GM21723 (cell line): Measurements from ENCODE around the gene ST3GAL4.

Experiments used
- ATAC-seq: cut with Tn5 transposase; IDR thresholded peaks from one replicate; pipeline ENCODE4 v1.9.1; 2021; ENCODE audit warnings: mild to moderate bottlenecking, moderate library complexity; ENCODE audit not compliant: unreplicated experiment

The ST3GAL4 gene

DNA sequence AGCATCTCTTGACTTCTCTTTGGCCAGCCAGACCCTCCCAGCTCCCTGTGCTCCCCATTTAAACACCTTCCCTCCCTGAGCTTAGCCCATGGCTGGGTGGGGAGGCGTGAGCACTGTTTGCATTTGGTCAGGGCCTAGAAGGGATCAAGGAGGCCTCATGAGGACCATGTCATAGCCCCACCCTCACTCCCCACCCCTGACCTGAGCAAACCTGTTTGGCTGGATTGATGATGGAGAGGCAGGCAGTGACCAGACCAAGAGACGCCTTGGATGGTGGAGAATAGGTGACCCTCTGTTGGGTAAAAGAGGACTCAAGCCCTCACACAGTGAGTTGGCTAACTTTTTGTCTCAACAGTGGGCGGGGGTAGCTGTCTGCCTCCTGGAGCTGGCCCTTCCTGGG lies 49.9 kb downstream of the ST3GAL4 start:
- ATAC-seq = no peak

DNA sequence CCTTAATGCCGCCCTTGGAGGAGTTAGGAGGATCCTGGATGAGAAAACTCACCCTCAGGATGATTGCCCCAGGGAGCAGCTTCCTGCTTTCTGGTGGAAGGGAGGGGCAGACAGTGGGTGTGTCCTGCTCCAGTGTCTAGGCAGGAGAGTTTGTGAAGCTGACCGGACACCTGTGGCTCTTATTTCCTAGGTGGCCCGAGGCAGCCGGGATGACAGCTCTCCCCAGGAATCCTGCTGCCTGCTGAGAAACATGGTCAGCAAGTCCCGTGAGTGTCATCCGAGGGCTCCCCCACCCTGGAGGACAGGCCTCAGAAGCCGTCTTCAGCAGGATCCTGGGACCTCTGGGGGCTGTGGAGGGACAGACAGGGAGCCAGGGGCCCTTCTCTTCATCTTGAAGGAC lies 50.4 kb downstream of the ST3GAL4 start:
- ATAC-seq = no peak

DNA sequence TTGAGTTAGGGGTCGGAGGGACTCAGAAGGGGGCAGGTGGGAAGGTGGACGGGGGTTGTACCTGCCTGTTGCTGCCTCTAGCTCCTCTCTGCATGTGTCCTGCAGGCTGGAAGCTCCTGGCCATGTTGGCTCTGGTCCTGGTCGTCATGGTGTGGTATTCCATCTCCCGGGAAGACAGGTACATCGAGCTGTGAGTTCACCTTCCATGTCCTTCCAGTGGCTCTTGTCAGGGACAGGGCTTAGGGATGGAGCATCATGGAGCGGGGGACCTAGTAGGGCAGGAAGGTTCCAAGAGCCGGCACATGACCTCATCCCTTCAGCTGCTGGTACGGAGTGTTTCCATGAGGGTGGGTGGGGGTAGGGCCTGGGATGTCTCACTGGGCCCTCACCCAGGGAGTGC lies 50.9 kb downstream of the ST3GAL4 start:
- ATAC-seq = no peak

DNA sequence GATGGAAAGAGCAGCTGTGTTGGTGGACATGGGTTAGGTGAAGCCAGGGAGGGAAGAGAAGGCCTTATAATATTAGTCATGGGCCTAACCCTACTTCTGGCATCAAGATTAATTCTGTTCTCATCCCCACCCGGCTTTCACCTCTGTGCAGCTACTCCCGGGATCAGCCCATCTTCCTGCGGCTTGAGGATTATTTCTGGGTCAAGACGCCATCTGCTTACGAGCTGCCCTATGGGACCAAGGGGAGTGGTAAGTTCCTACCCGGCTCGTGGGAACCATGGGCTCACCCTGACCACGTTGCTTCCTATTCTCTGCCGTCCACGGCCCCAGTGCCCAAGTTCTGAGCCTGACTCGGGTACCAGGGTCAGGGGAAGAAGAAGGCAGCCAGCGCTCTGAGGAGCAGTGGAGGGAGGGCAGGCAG lies 51.6 kb downstream of the ST3GAL4 start:
- ATAC-seq = no peak

DNA sequence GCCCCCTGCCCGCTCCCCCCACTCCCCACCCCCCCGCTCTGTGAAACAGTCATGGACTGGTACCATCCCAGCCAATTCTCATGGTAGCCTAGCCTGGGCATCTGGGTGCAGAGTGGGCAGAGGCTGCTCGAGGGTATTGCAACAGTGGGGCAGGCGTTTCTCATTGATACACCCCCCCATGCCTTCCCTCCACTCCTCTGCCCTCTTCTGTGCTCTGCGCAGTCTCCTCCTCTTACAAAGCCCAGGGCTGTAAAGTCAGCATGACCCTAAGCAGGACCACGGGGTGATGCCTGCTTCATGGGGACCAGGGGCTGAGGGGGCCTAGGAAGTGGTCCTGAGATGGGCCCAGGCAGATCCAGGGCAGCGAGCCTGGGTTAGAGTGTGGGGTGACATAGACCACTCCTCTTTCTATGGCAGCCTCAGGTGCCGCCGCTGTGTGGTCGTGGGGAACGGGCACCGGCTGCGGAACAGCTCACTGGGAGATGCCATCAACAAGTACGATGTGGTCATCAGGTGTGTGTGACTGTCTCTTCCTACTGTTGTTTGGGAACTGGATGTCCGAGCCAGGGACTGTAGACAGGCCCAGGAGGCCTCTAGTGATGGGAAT lies 52.3 kb downstream of the ST3GAL4 start:
- ATAC-seq = no peak

DNA sequence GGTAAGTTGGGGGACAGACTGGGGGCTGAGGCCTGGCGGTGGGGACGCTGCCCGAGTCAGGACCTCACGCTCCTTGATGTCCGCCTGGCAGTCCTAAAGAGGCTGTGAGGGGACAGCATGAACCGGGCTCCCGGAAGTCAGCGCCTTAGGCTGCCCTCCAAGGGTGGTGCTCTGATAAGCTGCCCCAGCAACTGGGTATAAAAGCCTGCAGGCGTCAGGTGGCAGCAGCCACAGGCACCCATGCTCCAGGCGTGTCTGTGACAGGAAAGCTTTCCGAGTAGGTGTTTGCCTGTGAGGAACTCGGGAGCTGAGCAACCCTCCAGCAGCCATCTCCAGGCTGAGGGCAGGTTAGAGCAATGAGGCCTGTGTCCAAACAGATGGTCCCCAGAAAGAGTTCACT lies 53.0 kb downstream of the ST3GAL4 start:
- ATAC-seq = no peak

DNA sequence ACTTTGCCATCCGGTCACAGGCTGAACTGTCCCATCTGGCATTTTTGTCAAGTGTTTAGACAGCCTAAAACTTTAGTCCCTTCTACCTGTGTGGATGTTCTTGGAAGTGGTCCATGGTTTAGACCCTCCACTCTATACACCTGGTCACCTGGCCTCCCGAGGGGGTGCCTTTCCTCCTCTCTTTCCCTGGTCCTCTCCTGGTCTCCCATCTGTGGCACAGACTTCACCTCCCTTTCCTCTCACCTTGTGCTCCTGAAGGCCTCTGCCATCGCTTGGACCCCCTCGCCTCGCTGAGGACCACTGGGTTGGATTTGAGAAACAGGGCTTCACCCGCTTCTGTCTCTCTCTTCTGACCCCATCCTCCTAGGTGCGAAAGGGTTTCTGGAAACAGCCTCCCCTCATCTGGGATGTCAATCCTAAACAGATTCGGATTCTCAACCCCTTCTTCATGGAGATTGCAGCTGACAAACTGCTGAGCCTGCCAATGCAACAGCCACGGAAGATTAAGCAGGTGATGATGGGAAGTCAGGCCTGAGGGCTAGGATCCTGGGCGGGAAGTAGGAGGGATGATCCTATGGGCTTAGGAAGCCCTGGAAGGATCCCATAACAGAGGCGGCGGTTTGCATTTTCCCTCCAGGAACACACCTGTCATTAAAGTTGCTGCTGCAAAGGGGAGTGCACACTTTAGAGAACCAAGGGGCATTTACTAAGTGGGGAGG lies 53.6 kb downstream of the ST3GAL4 start:
- no peak for ATAC-seq

DNA sequence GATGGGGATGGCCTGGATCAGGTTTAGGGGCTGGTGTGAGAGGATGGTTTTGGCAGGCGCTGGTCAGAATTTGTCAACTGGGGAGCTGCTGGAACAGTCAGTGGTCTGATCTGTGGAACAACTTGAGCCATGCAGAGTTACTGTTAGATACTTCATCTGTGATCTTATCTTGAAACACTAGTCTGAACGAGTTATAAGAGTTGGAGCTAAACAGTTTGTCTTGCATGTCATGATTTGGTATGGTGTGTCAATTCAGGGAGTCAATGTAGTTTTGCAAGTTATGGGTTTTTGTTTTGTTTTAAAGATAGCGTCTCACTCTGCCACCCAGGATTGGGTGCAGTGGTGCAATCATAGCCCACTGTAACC lies 54.1 kb downstream of the ST3GAL4 start:
- no peak for ATAC-seq

DNA sequence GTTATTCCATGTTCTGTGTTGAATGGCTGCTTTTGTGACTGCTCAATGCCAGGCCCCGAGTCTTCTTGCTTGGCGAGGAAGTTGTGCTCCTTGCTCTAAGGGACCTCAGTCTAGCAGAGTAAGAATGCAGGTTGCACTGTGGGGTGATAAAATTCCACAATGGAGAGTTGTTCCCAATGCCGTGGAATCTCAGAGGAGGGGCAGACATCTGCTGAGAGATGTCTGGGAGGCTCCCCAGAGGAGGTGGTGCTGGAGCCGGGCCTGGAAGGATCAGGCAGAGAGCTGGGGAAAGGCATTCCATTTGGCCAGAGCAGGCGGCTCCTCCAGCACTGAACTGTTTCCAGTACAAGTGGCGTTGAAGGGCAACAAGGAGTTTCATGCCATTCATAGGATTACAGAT lies 55.2 kb downstream of the ST3GAL4 start:
- ATAC-seq = no peak

DNA sequence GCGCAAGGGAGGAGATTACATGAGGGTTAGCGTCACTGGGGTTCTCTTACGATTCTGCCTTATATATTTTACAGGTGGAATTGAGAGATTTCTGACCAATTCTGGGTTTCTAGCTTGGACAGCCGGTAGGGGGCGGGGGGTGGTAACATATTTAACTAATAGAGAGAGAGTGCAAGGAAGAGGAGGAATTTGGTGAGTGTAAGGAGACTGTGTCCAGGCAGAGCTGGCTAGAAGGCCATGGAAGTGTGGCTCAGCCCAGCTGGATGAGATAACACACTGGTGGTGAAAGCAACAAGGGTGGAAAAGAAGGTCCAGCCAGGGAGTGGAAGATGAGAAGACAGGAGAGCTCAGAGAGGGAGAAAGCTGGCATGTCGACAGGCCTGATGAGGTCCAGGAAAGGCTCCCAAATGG lies 56.5 kb downstream of the ST3GAL4 start:
- no peak for ATAC-seq

DNA sequence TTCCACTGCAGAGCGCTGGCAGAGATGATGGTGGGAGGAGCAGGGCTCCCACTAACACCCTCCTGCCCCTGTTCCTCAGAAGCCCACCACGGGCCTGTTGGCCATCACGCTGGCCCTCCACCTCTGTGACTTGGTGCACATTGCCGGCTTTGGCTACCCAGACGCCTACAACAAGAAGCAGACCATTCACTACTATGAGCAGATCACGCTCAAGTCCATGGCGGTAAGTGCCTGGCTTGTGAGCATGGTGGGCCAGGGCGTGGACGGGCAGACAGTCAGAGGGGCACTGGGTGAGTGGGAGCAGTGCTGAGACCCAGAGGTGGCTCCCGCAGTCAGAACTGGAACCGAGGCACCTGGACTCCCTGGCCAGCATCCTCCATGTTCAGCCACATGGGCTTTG lies 57.9 kb downstream of the ST3GAL4 start:
- ATAC-seq = no peak

DNA sequence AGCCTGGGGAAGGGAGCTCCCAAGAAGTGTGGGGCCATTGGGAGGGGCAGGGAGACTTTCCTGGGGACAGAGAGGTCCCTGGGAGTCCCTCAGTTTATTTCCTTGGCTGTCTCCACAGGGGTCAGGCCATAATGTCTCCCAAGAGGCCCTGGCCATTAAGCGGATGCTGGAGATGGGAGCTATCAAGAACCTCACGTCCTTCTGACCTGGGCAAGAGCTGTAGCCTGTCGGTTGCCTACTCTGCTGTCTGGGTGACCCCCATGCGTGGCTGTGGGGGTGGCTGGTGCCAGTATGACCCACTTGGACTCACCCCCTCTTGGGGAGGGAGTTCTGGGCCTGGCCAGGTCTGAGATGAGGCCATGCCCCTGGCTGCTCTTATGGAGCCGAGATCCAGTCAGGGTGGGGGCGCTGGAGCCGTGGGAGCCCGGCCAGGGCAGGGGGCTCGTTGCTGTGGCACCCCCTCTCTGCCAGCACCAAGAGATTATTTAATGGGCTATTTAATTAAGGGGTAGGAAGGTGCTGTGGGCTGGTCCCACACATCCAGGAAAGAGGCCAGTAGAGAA lies 58.4 kb downstream of the ST3GAL4 start:
- no peak for ATAC-seq

DNA sequence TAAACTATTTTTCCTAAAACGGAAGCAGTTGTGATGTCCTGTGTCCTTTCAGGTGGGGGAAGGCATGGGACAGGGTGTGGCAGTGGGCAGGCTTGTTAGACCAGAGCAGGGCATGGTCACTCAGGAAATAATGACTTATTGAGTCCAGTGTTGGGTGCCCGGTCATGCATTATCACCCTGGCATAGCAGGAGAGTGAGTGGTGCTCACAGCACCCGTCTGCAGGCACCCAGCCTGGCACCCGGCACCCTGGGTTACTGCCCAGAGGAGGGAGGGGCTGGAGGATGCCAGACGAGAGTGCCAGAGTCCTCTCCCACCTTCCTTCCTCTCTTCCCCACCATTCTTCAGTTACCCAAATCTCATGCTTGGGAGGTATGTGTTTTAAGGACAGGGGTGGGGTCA lies 59.1 kb downstream of the ST3GAL4 start:
- ATAC-seq = no peak

DNA sequence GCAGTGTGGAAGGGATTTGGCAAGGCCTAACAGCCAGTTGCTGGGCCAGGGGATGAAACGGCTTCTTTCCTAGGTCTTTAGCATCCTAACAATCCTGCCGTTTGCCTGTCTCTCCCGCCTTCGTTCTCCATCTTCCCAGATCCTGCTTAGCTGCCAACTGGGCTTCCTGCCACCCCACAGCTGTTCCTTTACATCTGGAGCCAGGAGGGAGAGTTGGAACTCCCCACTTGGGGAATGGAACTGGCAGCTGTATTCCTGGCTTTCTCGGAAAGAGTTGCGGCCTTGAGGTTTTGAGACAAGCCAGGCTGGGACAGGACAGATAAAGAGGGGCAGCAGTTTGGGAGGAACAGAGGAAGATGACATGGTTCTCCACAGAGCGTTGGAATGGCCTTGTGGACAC lies 59.6 kb downstream of the ST3GAL4 start:
- no peak for ATAC-seq

DNA sequence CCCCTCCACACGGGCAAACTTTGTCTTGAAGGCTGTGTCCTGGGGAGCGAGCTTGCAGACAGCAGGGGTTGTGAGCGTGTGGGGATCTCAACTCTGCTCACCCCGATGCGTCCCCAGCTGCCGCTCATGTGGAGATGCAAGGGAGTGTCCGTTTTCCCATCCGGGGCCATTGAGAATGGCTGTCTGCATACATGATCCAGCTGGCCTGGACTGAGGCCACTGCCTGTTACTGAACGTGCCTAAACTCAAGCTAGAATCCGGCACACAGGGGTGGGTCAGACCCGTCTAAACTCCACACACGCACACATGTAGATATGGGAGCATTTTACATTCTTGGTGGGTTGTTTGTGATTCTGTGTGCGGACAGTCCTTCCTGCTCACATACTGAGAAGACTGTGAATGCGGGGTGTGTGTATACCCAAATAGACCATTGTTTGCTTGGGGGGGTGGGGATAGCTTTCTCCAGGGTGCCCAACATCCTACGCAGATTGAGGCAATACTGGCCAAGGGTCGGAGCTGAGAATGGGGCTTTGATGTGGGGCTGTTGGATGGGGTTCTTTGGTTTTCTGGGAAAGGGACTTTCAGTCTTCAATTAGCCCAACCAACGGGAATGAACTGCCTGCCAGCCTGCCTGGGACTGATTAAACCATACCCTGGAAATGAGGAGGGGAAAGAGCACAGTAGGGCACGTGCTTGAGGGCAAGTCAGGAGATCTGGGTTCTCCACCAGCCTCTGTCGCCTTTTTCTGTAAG lies 60.4 kb downstream of the ST3GAL4 start:
- ATAC-seq = no peak

DNA sequence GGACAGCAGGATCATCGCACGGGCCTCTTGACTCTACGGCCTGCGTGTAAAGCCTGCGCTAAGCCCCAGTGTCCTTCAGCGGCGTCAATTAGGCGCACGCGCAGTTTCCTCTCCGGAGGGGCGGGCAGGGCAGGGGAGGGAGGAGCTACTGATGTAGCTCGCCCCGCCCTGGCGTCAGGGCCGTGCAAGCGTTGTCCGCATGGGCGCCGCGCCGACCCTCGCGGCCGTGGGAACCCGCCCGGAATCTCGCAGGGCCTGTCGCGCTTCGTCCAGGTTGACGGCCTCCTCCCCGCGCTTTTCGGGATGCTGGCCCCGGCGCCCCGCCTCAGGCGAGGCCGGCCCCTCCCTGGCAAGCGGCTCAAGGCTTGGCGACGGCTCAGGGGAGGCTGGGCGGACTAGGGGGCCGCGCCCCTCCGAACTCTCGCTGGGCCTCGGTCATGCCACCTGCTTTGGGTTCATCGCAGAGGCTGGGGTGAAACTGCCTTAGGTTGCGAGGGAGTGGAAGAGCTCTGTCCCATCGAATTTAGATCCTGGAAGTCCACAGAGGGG lies 61.1 kb downstream of the ST3GAL4 start:
- ATAC-seq = peak; percentile 78

DNA sequence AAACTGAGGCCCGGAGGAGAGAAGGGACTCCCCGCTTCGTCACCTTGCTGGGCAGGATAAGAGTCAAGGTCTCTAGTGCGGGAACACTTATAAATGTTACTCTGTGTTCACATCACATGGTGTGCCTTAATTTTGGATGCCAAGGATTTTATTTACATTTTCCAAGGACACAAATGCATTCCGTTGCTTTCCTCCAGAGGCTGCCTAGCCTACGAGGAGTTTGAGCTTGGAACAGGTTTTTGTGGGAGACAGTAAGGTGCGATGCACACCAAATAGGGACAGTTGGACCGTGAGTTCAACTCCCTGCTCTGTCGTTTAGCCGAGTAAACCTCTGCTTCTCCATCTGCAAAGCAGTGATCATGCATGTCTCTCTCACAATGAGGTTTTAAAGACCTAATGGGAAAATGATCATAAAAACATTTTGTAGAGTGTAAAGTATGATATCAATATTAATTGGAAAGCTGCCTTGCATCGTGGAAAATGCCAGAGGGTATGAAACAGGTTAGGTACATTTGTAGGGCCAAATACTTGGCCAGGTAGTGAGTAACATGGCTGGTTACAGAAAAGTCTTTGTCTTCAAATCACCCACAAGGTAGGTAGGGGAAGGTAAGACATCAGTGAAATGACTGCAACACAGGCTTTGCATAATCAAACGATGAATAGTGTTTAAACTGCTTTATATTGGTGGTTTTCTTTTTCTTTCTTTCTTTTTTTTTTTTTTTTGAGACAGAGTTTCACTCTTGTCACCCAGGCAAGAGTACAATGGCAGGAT lies 61.8 kb downstream of the ST3GAL4 start:
- ATAC-seq = no peak

DNA sequence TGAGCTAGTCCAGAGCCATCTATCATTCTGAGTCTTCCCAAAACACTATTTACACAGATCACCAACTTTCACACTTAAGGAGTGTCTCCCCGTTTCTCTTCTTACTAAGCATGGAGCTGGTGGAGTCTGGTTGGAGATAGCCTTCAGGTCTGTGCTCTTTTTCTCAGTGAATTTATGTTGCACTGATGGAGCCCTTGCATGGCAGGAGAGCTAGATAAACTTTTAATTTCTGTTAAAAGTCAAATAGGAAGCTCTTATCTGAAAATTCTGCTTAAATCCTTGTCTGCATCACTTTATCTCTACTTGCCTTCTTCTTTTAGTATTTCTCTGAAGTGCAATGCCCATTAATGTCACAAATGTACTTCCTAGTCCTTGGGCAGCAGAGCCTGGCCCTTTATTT lies 63.4 kb downstream of the ST3GAL4 start:
- no peak for ATAC-seq

DNA sequence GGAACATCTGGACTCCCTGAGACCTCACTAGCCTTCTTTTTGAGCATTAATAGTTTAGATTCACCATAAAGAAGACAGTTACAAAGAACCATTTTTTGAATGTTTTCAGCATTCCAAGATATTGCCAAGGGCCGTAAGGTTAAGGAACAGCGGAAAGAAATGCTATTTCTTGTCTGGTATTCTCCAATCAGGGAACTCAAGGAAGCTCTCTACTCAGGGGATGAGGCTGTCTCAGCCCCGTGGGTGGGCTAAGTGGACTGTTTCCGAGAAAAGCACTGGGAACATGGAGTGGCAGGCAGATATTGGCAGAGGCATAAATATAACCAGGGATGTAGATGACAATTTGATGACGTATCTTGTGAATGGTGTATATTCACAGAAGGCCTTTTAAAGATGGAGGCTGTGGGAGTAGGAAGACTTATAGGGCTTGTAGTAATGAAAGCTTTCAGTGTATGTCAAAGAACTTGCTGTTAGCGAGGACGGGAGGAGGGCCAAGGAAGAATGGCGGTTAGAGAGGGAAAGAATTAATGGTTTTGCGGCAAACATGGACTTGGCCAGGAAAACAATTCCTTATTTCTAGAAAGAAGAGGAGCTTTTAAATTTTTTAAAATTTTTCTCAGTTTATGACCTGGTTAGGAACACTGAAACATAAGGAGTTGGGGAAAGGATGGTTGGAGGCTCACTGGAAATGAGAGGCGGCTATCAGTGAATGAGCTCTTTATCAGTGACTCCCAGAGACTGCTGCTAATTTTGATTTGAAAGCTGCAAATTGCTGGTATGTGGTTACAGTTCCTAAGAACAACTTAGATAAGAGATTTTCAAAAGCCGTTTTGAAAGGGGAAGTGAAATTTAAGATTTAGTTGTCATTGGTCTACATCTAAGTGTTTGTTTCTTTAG lies 64.6 kb downstream of the ST3GAL4 start:
- peak; percentile 87 for ATAC-seq

DNA sequence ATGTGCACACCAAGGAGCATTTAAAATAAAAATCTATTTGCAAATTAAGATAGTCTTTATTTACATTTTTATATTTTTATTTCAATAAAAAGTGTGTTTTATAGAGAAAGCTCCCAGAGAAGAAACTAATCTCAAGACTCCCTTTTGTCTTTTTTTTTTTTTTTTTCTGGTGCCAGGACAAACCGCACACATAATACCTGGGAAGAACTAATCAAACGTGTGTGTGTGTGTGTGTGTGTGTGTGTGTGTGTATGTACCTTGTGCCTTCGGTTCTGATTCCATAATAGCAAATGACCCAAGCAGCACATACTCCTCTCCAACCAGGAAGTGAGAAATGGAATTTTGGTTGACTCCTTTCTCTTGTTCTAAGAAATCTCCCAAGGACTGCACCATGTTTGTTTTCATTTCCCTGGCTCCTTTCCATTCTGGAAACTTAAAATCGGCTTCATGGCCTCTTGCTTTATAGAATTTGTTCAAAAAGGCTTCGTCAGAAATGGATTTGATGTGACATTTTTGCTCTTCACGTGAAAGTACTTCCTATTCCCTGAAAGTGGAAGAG lies 65.3 kb downstream of the ST3GAL4 start:
- ATAC-seq = no peak
